ENCODE data around the gene KANSL2. TPM values are rescaled to one million over a fixed set of nuclear protein-coding genes. Genes with fewer than 3 reads are reported as not detected.

KANSL2 gene
- total RNA-seq, 1 experiment from 2014 or later, result 56.6 TPM

DNA sequence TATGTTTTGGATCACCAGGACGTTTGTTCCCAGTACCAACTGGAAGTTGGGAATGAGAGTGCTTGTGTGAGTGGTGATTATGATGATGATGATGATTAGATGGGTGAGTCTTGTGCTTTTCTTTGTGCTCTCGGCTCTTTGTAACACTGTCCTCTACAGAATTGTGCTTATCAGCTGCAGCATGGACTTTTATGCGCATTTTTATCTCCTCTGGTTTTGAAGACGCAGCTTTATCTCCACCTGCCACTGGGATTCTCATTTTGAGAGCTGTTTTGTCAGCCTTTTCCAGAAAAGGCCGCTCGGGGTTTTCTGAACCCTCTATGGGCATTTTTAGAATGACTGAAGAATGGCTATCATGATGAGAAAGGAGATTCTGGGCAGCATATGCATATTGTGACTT is 11.5 kb upstream of the KANSL2 start:
- Histone ChIP-seq H2BK120ac (ENCODE audit: low read depth, low read length, poor library complexity, severe bottlenecking) (no peak overlapping the region), H3K18ac (ENCODE audit: insufficient read length, low read depth, low read length) (no peak overlapping the region), H4K5ac (ENCODE audit: insufficient read length, low read depth, low read length) (no peak overlapping the region), H3K56ac (ENCODE audit: insufficient read length, low read depth, low read length) (no peak overlapping the region), H2BK15ac (ENCODE audit: low read depth, low read length) (no peak overlapping the region), H3K23me2 (ENCODE audit: insufficient read length, low read depth, low read length, poor library complexity, severe bottlenecking) (no peaks in the 10 kb centered on the region), H3K79me1 (ENCODE audit: insufficient read depth, low read depth, low read length, poor library complexity, severe bottlenecking) (peaks cover 4% of the 10 kb centered on the region), H3K9me3 (ENCODE audit: control insufficient read depth, low read depth, low read length) (no peaks in the 10 kb centered on the region), H3K27me3 (ENCODE audit: insufficient read depth, low read length) (no peaks in the 10 kb centered on the region), H3K4me1 (ENCODE audit: insufficient read depth, low read length) (no peaks in the 10 kb centered on the region), H3K9ac (ENCODE audit: extremely low read depth, insufficient read length, low read length) (no peak overlapping the region), H4K20me1 (ENCODE audit: control insufficient read depth, insufficient read depth, insufficient read length) (no peaks in the 10 kb centered on the region), H2BK12ac (ENCODE audit: insufficient read length, low read depth, low read length) (no peak overlapping the region), H3K4me2 (ENCODE audit: insufficient read depth, insufficient read length, low read length) (no peak overlapping the region), H4K8ac (replicated peaks; ENCODE audit: insufficient read length, low read depth, low read length) (no peak overlapping the region), H3T11ph (ENCODE audit: low read length) (no peak overlapping the region), H2AFZ (ENCODE audit: low read length) (no peak overlapping the region), H2BK20ac (ENCODE audit: low read depth, low read length, poor library complexity, severe bottlenecking) (no peak overlapping the region), H3K4ac (ENCODE audit: low read depth, low read length) (no peak overlapping the region), H3K23ac (ENCODE audit: insufficient read length, low read depth, low read length) (no peak overlapping the region), H3K27ac (ENCODE audit: insufficient read length, low read depth, low read length) (no peak overlapping the region), H2BK5ac (ENCODE audit: insufficient read length, low read length) (no peak overlapping the region), H3K14ac (ENCODE audit: insufficient read depth, low read length) (no peak overlapping the region), H3K79me2 (ENCODE audit: insufficient read depth, low read length) (peaks cover 5% of the 10 kb centered on the region), H4K91ac (ENCODE audit: insufficient read length, low read depth, low read length) (no peak overlapping the region), H2AK5ac (ENCODE audit: insufficient read length, low read length) (no peak overlapping the region)
- no peak for DNase-seq
- no CpG with 5 or more reads among the region's 6 CpGs for WGBS (ENCODE audit: extremely low coverage, insufficient read length, low lambda C conversion rate)
- TF ChIP-seq, protein P1, sequence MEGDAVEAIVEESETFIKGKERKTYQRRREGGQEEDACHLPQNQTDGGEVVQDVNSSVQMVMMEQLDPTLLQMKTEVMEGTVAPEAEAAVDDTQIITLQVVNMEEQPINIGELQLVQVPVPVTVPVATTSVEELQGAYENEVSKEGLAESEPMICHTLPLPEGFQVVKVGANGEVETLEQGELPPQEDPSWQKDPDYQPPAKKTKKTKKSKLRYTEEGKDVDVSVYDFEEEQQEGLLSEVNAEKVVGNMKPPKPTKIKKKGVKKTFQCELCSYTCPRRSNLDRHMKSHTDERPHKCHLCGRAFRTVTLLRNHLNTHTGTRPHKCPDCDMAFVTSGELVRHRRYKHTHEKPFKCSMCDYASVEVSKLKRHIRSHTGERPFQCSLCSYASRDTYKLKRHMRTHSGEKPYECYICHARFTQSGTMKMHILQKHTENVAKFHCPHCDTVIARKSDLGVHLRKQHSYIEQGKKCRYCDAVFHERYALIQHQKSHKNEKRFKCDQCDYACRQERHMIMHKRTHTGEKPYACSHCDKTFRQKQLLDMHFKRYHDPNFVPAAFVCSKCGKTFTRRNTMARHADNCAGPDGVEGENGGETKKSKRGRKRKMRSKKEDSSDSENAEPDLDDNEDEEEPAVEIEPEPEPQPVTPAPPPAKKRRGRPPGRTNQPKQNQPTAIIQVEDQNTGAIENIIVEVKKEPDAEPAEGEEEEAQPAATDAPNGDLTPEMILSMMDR (conservative IDR thresholded peaks at IDR 0.05), result no peak
- Mint-ChIP-seq H3K4me3 (no peak overlapping the region), H3K9me3 (no peaks in the 10 kb centered on the region), H3K27ac (peak overlapping the region in 1 of 3 experiments; percentile 13; a peak in 1 of 7 replicates), H3K36me3 (ENCODE audit: insufficient read depth in 1 of 3, low read depth in 3 of 3) (peaks cover 28 to 82% (median 71%) of the 10 kb centered on the region in 3 experiments; a peak in 6 of 7 replicates), H3K4me1 (no peaks in the 10 kb centered on the region), H3K27me3 (ENCODE audit: low read depth) (no peaks in the 10 kb centered on the region)

Measured in H9 (cell line).